Hepatocyte (in vitro differentiated cells): ENCODE measurements around the gene A3GALT2. TPM values are rescaled to one million over a fixed set of nuclear protein-coding genes. Genes with fewer than 3 reads are reported as not detected.

Experiments
- DNase-seq: peaks from one replicate; pipeline ENCODE4 v3.0.0-alpha.2; 2016; ENCODE audit warnings: low spot score
- H2AFZ ChIP-seq: fragments of 200-600 bp; sonication (generic); 2 replicates; pipeline ENCODE4 v1.6.0; 2016; ENCODE audit warnings: antibody characterized with exemption, mild to moderate bottlenecking
- H3K27ac ChIP-seq: fragments of 200-600 bp; sonication (generic); 2 replicates; pipeline ENCODE4 v1.5.1; 2016; ENCODE audit warnings: mild to moderate bottlenecking
- H3K27me3 ChIP-seq: fragments of 200-600 bp; sonication (generic); 2 replicates; pipeline ENCODE4 v1.6.1; 2016
- H3K36me3 ChIP-seq: fragments of 200-600 bp; sonication (generic); replicated peaks from 2 replicates; pipeline ENCODE4 v1.5.1; 2016; ENCODE audit warnings: low read depth; ENCODE audit not compliant: insufficient read depth
- H3K4me1 ChIP-seq: fragments of 200-600 bp; sonication (generic); 2 replicates; pipeline ENCODE4 v1.5.1; 2016; ENCODE audit warnings: mild to moderate bottlenecking, moderate library complexity; ENCODE audit not compliant: insufficient read depth
- H3K4me2 ChIP-seq: fragments of 200-600 bp; sonication (generic); 2 replicates; pipeline ENCODE4 v1.6.0; 2016
- H3K4me3 ChIP-seq: fragments of 200-600 bp; sonication (generic); 2 replicates; pipeline ENCODE4 v1.5.1; 2016; ENCODE audit warnings: mild to moderate bottlenecking
- H3K79me2 ChIP-seq: fragments of 200-600 bp; sonication (generic); 2 replicates; pipeline ENCODE4 v1.6.0; 2017; ENCODE audit warnings: mild to moderate bottlenecking
- H3K9me2 ChIP-seq: fragments of 200-600 bp; sonication (generic); replicated peaks from 2 replicates; pipeline ENCODE4 v1.6.0; 2017; ENCODE audit warnings: mild to moderate bottlenecking; ENCODE audit not compliant: insufficient read depth
- H3K9me3 ChIP-seq: fragments of 200-600 bp; sonication (generic); 2 replicates; pipeline ENCODE4 v1.5.1; 2016; ENCODE audit warnings: low read depth, mild to moderate bottlenecking
- H4K20me1 ChIP-seq: fragments of 200-600 bp; sonication (generic); 2 replicates; pipeline ENCODE4 v1.6.0; 2016; ENCODE audit warnings: mild to moderate bottlenecking; ENCODE audit not compliant: insufficient read depth, poor library complexity, severe bottlenecking
- EZH2 ChIP-seq: fragments of 200-600 bp; sonication (generic); IDR thresholded peaks from 2 replicates; pipeline ENCODE4 v1.6.1; 2016; ENCODE audit warnings: antibody characterized with exemption, mild to moderate bottlenecking, borderline replicate concordance
- EZH2phosphoT487 ChIP-seq: fragments of 200-600 bp; sonication (generic); IDR thresholded peaks from one replicate; pipeline ENCODE4 v1.6.1; 2018; ENCODE audit warnings: antibody characterized with exemption, mild to moderate bottlenecking, low read depth, moderate library complexity; ENCODE audit not compliant: unreplicated experiment, severe bottlenecking
- WGBS: methylation state at CpG from one replicate; pipeline ENCODE4 v1.1.6; 2016; ENCODE audit warnings: low lambda C conversion rate; ENCODE audit errors: missing lambda C conversion rate; 5-methylcytosine and 5-hydroxymethylcytosine counted together
- polyA plus RNA-seq: library from polyadenylated mRNA; unstranded; fragments of >200 nt; fragmentation: Nextera tagmentation; extraction: Ambion mirVana; gene quantifications from 2 replicates; pipeline ENCODE4 v1.2.1, GENCODE V29; 2016
- total RNA-seq: library from RNA; depleted of rRNA; stranded (reverse); fragments of >200 nt; gene quantifications from 2 replicates; pipeline ENCODE4 v1.2.3, GENCODE V29; 2014
- TF ChIP-seq, protein P1 (sequence below): fragments of 200-600 bp; sonication (generic); IDR thresholded peaks from 2 replicates; pipeline ENCODE4 v1.5.1; 2016; ENCODE audit warnings: antibody characterized with exemption, mild to moderate bottlenecking; ENCODE audit not compliant: poor library complexity

Gene A3GALT2
- total and polyA plus RNA-seq, 2 experiments from 2014 or later: not detected

DNA sequence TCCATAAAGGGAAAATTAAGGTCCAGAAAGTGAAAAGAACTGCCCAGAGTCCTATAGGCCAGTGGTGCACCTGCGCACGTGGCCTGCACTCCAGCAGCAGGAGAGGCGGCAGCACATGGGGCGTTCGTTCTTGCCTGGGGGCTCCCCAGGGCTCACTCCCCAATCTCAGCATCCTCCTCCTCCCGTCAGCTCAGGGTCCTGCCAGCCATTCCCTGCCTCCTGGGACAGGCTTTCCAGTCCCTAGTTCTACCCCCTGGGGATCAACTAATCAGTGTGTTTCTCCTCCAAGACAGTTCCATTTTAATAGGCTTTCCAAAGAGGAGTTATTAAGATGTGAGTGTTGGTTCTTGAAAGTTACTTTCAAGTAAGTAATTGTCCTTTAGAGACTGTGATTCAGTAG lies 1.2 kb upstream of the A3GALT2 start:
- no peak overlapping the region for H3K4me3 ChIP-seq

DNA sequence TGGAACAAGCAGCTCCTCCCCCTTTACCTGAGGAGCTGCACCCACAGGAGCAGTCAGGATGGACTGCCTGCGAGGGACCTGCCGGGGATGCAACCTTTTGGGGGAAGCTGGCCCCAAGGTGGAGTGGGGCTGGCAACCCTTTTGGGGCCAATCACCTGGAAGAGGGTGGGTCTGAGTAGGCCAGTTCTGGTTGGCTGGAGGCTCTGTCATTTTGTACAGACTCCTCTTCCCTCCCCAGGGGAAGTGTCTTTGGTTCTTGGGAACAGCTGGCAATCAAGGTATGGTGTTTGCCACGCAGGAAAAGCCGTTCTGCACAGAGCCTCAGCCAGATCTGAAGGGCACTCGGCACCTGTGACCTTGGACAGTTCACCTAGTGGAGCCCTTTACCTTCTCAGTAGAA lies 280 bp upstream of the A3GALT2 start:
- Histone ChIP-seq H3K9me3 (no peaks in the 10 kb centered on the region), H3K4me1 (no peaks in the 10 kb centered on the region), H3K36me3 (peaks cover 11% of the 10 kb centered on the region), H3K27me3 (no peaks in the 10 kb centered on the region), H3K79me2 (no peaks in the 10 kb centered on the region), H3K4me3 (no peak overlapping the region), H4K20me1 (no peaks in the 10 kb centered on the region), H3K9me2 (no peaks in the 10 kb centered on the region), H3K4me2 (no peak overlapping the region), H2AFZ (no peak overlapping the region), H3K27ac (no peak overlapping the region)
- DNase-seq: no peak
- WGBS: 88% methylated on average over 5 of the region's 5 CpGs
- TF ChIP-seq, protein P1, sequence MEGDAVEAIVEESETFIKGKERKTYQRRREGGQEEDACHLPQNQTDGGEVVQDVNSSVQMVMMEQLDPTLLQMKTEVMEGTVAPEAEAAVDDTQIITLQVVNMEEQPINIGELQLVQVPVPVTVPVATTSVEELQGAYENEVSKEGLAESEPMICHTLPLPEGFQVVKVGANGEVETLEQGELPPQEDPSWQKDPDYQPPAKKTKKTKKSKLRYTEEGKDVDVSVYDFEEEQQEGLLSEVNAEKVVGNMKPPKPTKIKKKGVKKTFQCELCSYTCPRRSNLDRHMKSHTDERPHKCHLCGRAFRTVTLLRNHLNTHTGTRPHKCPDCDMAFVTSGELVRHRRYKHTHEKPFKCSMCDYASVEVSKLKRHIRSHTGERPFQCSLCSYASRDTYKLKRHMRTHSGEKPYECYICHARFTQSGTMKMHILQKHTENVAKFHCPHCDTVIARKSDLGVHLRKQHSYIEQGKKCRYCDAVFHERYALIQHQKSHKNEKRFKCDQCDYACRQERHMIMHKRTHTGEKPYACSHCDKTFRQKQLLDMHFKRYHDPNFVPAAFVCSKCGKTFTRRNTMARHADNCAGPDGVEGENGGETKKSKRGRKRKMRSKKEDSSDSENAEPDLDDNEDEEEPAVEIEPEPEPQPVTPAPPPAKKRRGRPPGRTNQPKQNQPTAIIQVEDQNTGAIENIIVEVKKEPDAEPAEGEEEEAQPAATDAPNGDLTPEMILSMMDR: no peak
- TF ChIP-seq EZH2phosphoT487 (no peak), EZH2 (no peak)

More for the DNA sequence above, 1.2 kb upstream of the A3GALT2 start:
- Histone ChIP-seq H3K79me2 (no peaks in the 10 kb centered on the region), H3K9me3 (no peaks in the 10 kb centered on the region), H3K4me2 (no peak overlapping the region), H3K36me3 (peaks cover 14% of the 10 kb centered on the region), H3K9me2 (no peaks in the 10 kb centered on the region), H2AFZ (no peak overlapping the region), H3K4me1 (no peaks in the 10 kb centered on the region), H3K27ac (no peak overlapping the region), H4K20me1 (no peaks in the 10 kb centered on the region), H3K27me3 (no peaks in the 10 kb centered on the region)
- DNase-seq: no peak
- 93% methylated on average over 6 of the region's 6 CpGs for WGBS
- TF ChIP-seq EZH2phosphoT487 (no peak), EZH2 (no peak)
- TF ChIP-seq, protein P1: no peak

DNA sequence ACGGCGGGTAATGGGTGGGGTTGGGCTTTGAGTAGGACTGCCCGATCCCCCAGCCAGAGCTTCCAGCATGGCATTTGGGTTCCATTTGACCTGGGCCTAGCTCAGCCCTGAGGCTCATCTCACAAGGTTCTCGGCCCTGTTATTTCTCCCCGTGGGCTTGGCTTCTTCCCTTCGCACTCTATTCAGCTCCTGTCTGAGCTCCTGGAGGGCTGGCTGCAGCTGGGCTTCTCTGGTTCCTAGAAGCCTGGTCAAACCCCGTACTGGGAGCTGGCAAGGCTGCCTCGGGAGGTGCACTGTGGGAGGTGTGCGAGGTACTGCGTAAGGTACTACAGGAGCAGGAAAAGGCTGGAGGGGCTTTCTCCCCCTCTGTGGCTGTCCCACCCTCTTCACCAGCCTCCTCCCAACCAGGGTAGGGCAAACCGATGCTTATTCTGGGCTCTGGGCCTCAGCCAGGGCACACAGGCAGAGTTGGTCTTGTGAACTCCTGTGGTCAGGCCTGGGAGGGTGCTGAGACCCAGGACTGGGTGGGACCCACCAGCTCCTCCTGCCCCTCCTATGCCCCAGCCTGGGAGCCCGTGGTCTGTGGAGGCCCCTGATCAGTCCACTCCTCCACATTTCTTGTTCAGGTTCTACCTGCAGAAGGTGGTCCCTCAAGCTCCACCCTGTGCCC lies 814 bp downstream of the A3GALT2 start:
- Histone ChIP-seq H3K27me3 (no peaks in the 10 kb centered on the region), H4K20me1 (no peaks in the 10 kb centered on the region), H3K27ac (no peak overlapping the region), H3K36me3 (peaks cover 4% of the 10 kb centered on the region), H3K4me1 (no peaks in the 10 kb centered on the region), H3K9me2 (no peaks in the 10 kb centered on the region), H3K79me2 (no peaks in the 10 kb centered on the region), H3K9me3 (no peaks in the 10 kb centered on the region), H2AFZ (no peak overlapping the region), H3K4me3 (no peak overlapping the region), H3K4me2 (no peak overlapping the region)
- no peak for TF ChIP-seq EZH2phosphoT487
- TF ChIP-seq, protein P1: no peak
- no peak for TF ChIP-seq EZH2
- DNase-seq: no peak
- 84% methylated on average over 12 of the region's 12 CpGs for WGBS
